GM12891 (cell line): ENCODE data around the gene ITFG1.

Source experiments
- PAX5 ChIP-seq: IDR thresholded peaks from 2 replicates; pipeline ENCODE4 v1.6.1; 2011; ENCODE audit warnings: low read length, moderate library complexity, mild to moderate bottlenecking; ENCODE audit not compliant: insufficient read depth, severe bottlenecking
- POLR2A ChIP-seq: IDR thresholded peaks from 2 replicates; pipeline ENCODE4 v1.6.1; 2011; ENCODE audit warnings: low read depth, low read length, control low read depth
- POLR2AphosphoS5 ChIP-seq: IDR thresholded peaks from 2 replicates; pipeline ENCODE4 v1.6.1; 2011; ENCODE audit warnings: low read depth, low read length, control low read depth
- POU2F2 ChIP-seq: IDR thresholded peaks from 2 replicates; pipeline ENCODE4 v1.6.1; 2011; ENCODE audit warnings: low read depth, mild to moderate bottlenecking, control low read depth, low read length, moderate library complexity
- SPI1 ChIP-seq: IDR thresholded peaks from 2 replicates; pipeline ENCODE4 v1.6.1; 2011; ENCODE audit warnings: low read depth, low read length, control low read depth
- TAF1 ChIP-seq: IDR thresholded peaks from 2 replicates; pipeline ENCODE4 v1.6.1; 2011; ENCODE audit warnings: low read depth, low read length, control low read depth

- TF ChIP-seq POLR2A (no peak), POLR2AphosphoS5 (no peak), SPI1 (no peak), POU2F2 (no peak), TAF1 (no peak), PAX5 (no peak)
Observed at GRCh38 chr16:47503936-47504335, 43.1 kb upstream of the ITFG1 start.
